GM21360 (cell line): ENCODE results near the gene ABAT.
A peak's percentile ranks its signal among the peaks of the same experiment; 100 is the strongest.
"Not testable (repeated sequence)": the region's sequence is repeated elsewhere in the genome, so short reads cannot be mapped to it uniquely, and the experiment has no call there.

Experiments used
- ATAC-seq: cut with Tn5 transposase; IDR thresholded peaks from one replicate; pipeline ENCODE4 v1.9.1; 2021; ENCODE audit warnings: mild to moderate bottlenecking, moderate library complexity; ENCODE audit not compliant: unreplicated experiment

ABAT gene

DNA sequence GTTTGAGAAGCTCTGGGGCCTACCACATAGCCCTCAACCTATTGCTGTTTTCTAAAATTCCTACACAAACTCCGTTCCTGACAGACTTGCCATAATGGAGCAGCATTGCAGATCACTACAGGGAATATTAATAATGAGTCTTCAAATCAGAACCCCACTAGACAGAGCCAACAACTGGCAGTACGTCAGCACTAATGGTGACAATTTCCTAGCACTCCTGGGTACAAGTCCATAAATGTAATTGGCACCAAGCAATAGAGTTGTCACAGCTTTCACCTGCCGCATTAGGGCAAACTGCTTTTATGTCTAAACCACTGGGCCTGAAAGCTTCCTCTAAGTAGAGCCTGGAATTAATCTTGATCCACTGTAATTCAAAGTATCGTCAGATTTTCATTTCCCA, 25.5 kb upstream of the ABAT start:
- ATAC-seq, result no peak

DNA sequence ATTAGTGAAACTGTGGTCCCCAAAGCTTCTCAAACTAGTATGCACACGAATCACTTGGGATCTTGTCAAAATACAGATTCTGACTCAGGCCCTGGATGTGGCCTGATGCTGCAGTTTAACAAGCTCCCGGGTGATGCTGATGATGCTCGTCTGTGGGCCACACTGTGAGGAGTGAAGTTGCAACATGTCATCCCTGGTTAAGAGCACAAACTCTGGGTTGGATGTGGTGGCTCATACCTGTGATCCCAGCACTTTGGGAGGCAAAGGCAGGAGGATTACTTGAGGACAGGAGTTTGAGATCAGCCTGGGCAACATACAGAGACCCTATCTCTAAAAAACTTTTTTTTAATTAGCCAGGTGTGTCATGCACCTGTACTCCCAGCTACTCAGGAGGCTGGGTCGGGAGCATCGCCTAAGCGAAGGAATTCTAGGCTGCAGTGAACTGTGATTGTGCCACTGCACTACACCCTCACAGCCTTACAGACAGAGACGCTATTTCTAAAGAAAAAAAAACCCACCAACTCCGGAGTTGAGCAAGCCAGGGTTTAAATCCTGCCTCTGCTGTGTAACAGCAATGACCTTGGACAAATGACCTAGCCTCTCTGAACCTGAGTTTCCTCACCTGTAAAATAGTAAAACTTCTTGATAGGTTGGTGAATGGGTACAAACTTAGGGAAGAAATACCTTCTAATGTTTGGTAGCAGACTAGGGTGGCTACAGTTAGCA, 24.4 kb upstream of the ABAT start:
- no peak for ATAC-seq

GRCh38 chr16:8651958-8652357, 22.5 kb upstream of the ABAT start:
- ATAC-seq, result not testable (repeated sequence)

DNA sequence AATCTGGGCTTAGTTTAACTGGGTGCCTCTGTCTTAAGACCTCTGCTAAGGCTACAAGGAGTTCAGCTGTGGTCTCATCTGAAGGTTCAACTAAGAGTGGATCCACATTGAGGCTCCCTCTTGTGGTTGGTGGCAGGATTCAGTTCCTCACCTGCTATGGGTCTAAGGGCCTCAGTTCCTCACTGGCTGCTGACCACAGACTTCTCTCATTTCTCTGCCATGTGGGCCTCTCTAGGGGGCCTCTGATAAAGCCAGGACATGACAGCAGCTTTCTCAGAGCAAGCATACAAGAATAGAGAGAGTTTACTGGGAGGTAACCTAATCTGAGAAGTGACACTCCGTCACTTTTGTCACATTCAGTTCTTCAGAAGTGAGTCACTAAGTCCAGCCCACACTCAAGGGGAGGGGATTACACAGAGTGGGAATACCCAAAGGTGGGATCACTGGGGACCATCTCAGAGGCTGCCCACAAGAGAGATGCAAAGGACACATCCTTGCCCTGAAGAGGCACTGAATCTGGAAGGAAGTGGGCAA, 19.2 kb upstream of the ABAT start:
- peak; percentile 79 for ATAC-seq

DNA sequence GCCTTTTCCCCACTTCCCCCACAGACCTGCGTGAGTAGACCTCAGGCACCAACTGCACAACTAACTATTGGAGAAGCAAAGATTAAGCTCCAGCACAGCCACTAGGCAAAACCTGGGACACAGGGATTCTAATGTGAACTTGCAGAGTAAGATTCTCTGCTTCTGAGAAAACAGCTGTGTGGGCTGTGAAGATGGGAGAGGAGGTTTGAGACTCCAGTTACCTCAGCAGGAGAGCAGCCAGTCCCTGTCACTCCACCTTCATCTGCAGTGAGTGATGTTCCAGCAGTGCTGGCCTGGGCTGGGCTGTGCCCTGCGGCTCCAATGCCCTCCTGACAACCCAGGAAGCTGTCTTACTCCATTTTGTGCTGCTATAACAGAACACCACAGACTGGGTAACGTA, 18.0 kb upstream of the ABAT start:
- no peak for ATAC-seq

DNA sequence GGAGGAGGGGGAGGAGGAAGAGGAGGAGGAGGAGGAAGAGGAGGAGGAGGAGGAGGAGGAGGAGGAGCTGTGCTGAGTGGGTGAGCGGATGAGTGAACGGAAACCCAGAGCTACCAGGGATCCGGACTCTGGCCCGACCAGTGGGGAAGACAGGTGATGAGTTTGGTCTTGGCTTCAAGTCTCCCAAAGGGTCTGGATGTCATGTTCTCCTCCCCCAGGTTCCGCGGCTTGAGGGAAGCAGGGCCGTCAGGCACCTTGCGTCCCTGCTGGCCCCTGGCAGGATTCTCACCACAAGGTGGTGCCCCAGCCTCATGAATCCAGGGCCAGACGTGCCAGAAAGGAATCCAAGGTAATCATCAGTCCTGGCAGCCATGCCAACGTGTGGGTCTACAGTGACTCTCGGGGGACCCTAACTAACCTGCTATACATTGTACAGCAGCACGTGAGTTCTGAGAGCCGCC, 13.5 kb upstream of the ABAT start:
- ATAC-seq, result peak; percentile 59

GRCh38 chr16:8661703-8662102, 12.7 kb upstream of the ABAT start:
- ATAC-seq, result no peak

DNA sequence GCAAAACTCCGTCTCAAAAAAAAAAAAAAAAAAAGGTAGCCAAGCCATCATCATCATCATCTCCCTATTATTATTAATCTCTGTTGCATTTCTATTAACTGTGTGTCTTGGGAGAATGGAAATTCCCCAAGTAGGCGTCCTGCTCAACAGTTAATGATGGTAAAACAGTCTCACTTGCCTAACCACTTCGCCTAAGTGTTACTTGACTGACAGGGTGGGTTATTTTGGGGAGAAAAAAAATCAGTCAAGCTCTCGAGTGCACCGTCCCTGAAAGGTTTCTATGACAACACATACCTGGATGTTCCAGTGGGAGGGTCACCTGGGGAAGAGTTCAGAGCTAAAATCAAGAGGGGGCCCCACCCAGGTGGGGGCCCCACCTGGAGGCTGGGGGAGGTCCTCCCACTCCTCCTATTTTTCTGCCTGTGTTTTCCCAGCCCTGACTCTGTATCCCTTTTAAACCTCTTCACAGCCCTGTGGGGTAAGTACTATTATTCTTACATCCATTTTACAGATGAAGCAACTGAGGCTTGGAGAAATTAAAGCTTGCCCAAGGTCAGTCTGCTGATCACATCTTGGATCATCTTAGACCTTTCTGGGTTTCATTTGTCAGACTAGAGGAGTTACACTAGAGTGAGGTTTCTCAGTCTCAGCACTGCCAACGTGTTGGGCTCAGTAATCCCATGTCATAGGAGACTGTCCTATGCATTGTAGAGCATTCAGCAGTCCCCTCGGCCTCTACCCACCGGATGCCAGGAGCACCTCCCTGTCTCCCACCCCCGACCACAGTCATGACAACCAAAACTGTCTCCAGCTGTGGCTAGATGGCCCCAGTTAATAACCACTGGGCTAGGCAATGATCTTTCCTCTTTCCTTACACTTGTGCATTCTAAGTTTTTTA, 11.0 kb upstream of the ABAT start:
- no peak for ATAC-seq

DNA sequence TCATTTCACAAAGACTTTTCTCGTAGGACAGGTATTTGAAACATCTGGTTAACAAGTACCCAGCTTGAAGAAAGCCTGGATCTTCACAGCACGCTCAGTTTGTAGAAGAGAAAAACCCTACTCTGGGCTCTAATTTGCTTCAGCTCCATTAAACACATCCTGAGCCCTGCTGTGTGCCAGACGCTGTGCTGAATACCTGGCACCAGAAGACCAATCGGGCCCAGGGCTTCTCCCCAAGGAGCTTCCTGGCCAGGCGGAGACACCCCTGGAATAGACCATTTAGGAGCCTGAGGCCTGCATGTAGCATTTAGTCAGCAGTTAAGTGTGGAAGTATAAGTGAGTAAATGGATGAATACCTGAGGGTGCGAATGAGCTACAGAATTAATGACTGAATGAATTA, 8.9 kb upstream of the ABAT start:
- no peak for ATAC-seq

- no peak for ATAC-seq
Observed at GRCh38 chr16:8667492-8667891, 6.9 kb upstream of the ABAT start.

DNA sequence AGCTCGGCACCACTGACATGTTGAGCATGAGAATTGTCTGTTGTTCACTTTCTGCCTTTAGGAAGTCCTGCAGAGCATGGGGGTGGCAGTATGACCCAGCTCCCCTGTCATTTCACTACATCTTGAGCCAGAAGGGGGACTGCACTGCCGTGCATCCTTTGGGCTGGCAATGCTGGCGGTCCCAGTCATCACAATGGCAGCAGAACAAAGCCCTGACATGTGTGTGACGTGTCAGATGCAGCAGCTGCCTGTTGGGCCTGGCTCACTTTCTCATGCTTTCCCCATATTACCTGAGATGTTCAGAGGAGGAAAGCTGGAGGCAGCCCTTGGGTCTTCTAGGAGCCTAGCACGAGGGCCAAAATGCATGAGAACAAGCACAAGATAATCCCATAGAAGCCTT, 6.3 kb upstream of the ABAT start:
- ATAC-seq, result no peak

DNA sequence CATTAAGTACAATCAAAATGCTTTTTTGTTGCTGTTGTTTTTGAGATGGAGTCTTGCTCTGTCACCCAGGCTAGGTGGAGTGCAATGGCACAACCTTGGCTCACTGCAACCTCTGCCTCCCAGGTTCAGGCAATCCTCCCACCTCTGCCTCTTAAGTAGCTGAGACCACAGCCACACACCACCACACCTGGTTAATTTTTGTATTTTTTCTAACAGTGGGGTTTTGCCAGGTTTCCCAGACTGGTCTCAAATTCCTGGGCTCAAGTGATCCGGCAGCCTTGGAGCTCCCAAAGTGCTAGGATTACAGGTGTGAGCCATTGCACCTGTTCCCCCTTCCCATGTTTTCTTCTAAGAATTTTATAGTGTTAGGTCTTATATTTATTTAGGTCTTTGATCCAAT, 4.9 kb upstream of the ABAT start:
- no peak for ATAC-seq

DNA sequence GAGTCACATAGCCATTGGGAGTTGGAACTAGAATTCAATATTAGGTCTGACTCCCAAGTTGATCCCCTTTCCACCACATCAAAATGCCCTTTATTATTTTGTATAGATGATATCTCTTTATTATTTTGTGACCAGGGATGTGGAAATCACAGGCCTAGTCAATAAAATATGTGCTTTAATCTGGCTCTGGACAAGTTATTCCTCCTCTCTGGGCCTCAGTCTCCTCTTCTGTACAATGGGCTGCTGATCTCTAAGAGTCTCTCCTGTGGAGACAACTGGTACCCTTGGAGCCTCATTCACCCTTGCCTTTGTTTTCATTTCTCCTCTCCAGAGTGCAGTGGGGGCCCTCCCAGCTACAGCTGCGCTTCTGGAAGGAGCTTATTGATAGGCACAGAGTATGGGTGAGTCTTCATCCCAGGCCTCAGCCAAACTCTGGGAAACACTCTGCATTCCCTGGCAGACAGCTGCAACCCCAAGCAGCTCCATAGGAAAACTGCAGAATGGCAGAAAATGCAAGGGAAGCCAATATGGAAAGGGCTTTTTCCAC, 4.3 kb upstream of the ABAT start:
- no peak for ATAC-seq

DNA sequence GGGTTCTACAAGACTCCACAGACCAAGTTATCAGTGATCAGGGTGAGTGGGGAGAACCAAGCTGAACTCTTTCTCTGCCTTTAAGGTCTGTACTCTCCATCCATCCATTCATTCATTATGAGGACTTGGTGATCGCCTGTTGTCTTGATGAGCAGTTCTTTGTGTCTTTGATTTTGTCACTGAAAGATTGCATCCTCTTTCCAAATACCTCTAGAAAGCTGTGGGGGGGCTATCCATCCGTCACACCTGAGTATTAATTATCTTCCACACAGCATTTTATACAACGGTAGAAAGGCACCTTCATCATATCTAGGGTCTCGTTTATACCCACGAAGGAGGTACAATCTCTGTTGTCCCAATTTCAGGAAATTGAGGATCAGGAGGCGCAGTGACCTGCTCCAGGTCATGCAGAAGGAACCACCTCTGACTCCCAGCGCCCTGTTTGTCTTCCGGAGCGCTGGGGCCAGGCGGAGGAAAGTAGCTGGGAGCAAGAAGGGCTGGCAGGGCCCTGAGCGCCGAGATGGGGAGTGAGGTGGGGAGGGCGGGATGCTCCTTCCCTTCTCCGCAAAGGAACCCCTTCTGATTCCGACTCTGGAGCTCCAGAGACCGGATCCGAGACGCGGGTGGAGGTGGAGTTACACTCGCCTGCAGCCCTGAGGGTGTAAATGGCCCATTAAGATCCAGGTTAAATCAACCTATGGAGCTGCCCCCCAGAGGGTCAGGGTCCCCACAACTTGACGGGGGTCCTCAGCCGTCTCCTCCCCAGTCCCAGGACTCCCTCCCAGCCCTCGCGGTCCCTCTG, 605 bp upstream of the ABAT start:
- peak; percentile 41 for ATAC-seq

DNA sequence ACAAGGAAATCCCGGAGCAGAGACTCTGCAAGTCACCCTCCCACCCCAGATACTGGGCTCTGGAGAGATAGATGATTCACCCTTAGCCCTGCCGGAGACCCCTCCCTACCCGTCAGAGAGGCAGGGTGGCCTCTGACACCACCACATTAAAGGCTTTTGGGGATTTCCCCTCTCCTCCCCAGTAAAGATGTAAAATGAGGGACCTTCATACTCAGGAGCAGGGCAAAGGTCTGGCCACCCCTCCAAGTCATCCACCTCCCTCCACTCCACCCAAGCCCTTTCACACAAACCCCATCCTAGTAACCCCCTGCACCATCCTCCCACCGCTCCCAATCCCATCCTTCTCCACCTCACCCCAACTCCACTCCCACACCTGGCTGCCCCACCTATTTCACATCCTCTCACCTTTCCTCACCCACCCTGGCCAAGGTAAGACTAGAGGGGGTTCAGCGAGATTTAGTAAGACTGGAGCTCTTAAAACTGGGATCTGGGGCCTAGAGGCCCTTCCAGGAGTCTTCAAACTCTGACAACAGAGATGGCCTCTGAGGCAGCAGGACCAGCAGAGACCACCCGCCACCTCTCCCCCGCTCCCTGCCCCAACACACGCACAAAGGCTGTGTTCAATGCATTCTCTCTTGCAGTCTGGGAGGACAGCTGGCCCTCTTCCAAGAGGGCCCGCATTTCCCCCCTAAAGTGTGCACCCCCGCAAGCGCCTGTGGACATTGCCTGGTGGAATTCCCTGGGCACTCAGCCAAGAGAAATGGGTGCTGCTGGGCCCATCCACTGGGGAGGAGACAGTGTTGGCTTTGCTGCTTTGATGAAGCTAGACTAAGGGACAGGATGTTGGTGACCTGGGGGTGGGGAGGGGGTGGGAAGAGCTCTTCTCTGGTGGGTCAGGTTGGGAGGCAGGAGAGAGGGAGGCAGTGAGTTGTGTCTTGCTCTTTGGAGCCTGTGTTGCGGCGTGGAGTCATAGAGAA, 1.1 kb downstream of the ABAT start:
- ATAC-seq, result no peak

DNA sequence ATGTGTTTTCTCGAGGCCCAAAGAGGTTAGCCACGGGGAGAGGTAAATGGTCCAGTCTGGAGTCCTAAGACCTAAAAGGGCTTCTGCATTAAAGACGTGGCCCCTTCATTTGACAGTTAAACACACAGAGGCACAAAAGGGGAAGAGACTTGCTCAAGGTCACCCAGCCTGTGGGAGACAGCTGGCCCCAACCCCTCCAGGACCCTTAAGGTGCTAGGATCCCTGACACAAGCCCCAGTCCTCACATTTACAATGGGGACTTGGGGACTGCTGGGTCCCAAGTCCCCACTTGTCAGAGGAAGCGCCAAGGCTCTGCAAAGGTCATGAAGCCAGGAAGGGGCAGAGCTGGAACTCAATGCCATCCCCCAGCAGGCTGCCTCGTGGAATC, 1.7 kb downstream of the ABAT start:
- no peak for ATAC-seq

DNA sequence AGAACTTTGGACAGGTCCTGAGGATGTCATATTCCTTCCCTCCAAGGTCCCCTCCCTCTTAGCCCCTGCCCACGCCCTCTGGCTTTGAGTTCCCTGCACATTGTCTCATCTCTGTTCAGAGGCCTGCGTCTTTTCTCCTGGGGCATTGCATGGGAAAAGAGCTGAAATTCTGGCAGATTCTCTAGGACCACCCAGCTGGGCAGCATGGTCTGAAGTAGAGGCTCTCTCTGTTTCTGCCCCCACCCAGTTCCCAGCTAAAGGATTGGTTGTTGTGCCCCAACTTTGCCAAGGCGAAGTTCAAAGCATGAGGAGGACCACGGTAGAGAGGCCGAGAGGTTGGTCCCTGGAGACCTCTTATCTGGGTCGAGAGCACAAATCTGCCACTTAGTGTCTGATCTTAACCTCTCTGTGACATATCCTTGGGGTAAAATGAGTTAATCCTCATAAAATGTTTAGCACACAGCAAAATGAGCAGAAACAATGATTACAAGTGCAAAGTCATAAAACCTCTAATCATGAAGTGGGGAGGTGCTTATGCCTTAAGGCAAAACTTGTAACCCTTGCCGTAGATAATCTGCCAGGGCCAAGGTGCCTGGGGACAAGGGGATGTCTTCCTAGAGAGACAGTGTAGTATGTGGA, 2.4 kb downstream of the ABAT start:
- no peak for ATAC-seq

- ATAC-seq, result no peak
Observed at GRCh38 chr16:8677481-8677880, 3.1 kb downstream of the ABAT start.
